Chondrocyte (in vitro differentiated cells): ENCODE data around the gene UNKL. TPM values are rescaled to one million over a fixed set of nuclear protein-coding genes. Genes with fewer than 3 reads are reported as not detected.

Experiments used
- DNase-seq: peaks from one replicate; pipeline ENCODE4 v3.0.0; 2021; ENCODE audit warnings: mixed read lengths, low spot score
- H3K27ac Mint-ChIP-seq: one replicate; pipeline ENCODE4 v1.8.0; 2021; ENCODE audit warnings: mild to moderate bottlenecking, moderate library complexity, mixed read lengths; ENCODE audit not compliant: unreplicated experiment
- H3K27me3 Mint-ChIP-seq: 2 replicates; pipeline ENCODE4 v1.8.0; 2021; ENCODE audit warnings: low read depth, mixed read lengths
- H3K36me3 Mint-ChIP-seq: 2 replicates; pipeline ENCODE4 v1.8.0; 2021; ENCODE audit warnings: low read depth, mixed read lengths
- H3K4me1 Mint-ChIP-seq: 2 replicates; pipeline ENCODE4 v1.8.0; 2021; ENCODE audit warnings: low read depth, mild to moderate bottlenecking, mixed read lengths
- H3K4me3 Mint-ChIP-seq: one replicate; pipeline ENCODE4 v1.8.0; 2021; ENCODE audit warnings: mild to moderate bottlenecking, moderate library complexity, mixed read lengths; ENCODE audit not compliant: unreplicated experiment
- H3K9me3 Mint-ChIP-seq: 2 replicates; pipeline ENCODE4 v1.8.0; 2021; ENCODE audit warnings: low read depth, mixed read lengths
- CTCF ChIP-seq: fragments of 200-600 bp; sonication (generic); IDR thresholded peaks from 2 replicates; pipeline ENCODE4 v1.5.0; 2021; ENCODE audit warnings: antibody characterized with exemption, mild to moderate bottlenecking, moderate library complexity
- total RNA-seq: library from RNA; stranded (reverse); gene quantifications from 3 replicates; pipeline ENCODE4 v1.2.1, GENCODE V29; 2021

UNKL gene
- total RNA-seq, 1 donor from 2014 or later: 12.6 TPM

DNA sequence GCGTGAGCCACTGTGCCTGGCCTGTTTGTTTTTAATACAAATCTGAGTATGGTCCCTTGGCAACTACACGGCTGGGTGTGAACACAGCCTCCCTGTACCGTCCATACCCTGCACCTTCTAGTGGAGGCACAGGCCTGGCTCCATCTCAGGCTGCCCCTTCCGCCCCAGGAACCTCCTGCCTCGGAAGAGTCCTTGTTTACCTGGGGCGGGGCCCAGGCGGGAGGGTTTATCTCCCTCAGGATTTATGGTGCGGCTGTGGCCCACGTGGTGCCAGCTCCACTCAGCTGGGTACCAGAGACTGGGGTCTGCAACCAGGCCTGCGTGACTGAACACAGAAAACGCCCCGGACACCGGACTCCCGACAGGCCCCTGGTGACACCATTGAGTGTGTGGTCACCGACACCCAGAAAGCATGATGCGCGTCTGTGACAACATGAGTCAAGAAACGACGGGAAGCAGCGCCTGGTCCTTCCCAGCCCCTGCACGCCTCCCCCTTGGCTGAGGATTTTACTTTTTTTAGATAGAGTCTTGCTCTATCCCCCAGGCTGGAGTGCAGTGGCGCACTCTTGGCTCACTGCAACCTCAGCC is 19.0 kb downstream of the UNKL start:
- Mint-ChIP-seq H3K4me1 (no peaks in the 10 kb centered on the region), H3K27ac (no peak overlapping the region), H3K27me3 (no peaks in the 10 kb centered on the region), H3K36me3 (peaks cover 4% of the 10 kb centered on the region), H3K9me3 (no peaks in the 10 kb centered on the region), H3K4me3 (no peak overlapping the region)
- no peak for TF ChIP-seq CTCF
- DNase-seq: no peak

DNA sequence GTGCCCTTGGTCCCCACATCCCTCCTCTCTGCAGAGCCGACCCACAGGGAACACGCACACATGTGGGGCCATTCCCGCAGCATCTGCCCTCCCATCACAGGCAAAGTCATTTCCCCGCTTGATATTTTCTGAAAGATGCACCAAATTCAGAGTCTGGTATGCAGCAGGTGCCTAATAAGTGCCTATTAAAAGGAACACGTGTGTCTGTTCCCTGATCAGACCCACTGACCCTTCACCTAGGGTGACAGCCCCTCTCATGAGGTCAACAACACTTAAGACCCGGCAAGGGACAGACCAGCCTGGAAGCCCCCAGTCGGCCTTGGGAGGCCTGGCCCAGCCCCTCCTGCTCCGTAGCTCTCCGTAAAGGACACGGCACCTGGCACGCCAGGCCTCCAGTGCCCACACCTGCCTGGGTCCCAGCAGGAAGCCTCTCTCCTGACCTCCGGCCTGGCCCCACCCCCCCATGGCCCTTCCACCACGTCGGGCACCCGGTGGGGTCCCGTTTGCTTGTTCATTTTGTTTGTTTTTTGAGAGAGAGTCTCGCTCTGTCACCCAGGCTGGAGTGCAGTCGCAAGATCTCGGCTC is 20.0 kb downstream of the UNKL start:
- H3K27ac Mint-ChIP-seq: no peak overlapping the region
- H3K27me3 Mint-ChIP-seq: no peaks in the 10 kb centered on the region
- peaks cover 7% of the 10 kb centered on the region for H3K36me3 Mint-ChIP-seq
- H3K4me1 Mint-ChIP-seq: no peaks in the 10 kb centered on the region
- no peak overlapping the region for H3K4me3 Mint-ChIP-seq
- no peak for DNase-seq
- no peak for TF ChIP-seq CTCF
- H3K9me3 Mint-ChIP-seq: no peaks in the 10 kb centered on the region

GRCh38 chr16:1393613-1394176 is 20.8 kb downstream of the UNKL start:
- Mint-ChIP-seq H3K4me3 (no peak overlapping the region), H3K4me1 (no peaks in the 10 kb centered on the region), H3K27ac (no peak overlapping the region), H3K9me3 (no peaks in the 10 kb centered on the region), H3K36me3 (peaks cover 7% of the 10 kb centered on the region), H3K27me3 (no peaks in the 10 kb centered on the region)
- no peak for TF ChIP-seq CTCF
- DNase-seq: no peak

GRCh38 chr16:1392826-1393225 is 21.7 kb downstream of the UNKL start:
- no peak overlapping the region for H3K4me3 Mint-ChIP-seq

More at GRCh38 chr16:1392826-1393225, 21.7 kb downstream of the UNKL start:
- no peak for DNase-seq
- no peaks in the 10 kb centered on the region for H3K9me3 Mint-ChIP-seq
- TF ChIP-seq CTCF: no peak
- peaks cover 5% of the 10 kb centered on the region for H3K36me3 Mint-ChIP-seq
- no peaks in the 10 kb centered on the region for H3K27me3 Mint-ChIP-seq
- no peak overlapping the region for H3K27ac Mint-ChIP-seq
- H3K4me1 Mint-ChIP-seq: no peaks in the 10 kb centered on the region
